Parietal lobe (tissue), 2 donors: ENCODE results near the gene TOMM20. TPM values are rescaled to one million over a fixed set of nuclear protein-coding genes. Genes with fewer than 3 reads are reported as not detected.

Experiments used
- small RNA-seq: library from RNA; depleted of rRNA; stranded (forward); fragments of <200 nt; gene quantifications from one replicate; pipeline ENCODE3, GENCODE V24; 2014; ENCODE audit warnings: low replicate concordance
- total RNA-seq: library from RNA; depleted of rRNA; stranded (reverse); fragments of >200 nt; gene quantifications from one replicate; pipeline ENCODE4 v1.2.3, GENCODE V29; 2014

TOMM20 gene
- total RNA-seq, result 153 TPM

DNA sequence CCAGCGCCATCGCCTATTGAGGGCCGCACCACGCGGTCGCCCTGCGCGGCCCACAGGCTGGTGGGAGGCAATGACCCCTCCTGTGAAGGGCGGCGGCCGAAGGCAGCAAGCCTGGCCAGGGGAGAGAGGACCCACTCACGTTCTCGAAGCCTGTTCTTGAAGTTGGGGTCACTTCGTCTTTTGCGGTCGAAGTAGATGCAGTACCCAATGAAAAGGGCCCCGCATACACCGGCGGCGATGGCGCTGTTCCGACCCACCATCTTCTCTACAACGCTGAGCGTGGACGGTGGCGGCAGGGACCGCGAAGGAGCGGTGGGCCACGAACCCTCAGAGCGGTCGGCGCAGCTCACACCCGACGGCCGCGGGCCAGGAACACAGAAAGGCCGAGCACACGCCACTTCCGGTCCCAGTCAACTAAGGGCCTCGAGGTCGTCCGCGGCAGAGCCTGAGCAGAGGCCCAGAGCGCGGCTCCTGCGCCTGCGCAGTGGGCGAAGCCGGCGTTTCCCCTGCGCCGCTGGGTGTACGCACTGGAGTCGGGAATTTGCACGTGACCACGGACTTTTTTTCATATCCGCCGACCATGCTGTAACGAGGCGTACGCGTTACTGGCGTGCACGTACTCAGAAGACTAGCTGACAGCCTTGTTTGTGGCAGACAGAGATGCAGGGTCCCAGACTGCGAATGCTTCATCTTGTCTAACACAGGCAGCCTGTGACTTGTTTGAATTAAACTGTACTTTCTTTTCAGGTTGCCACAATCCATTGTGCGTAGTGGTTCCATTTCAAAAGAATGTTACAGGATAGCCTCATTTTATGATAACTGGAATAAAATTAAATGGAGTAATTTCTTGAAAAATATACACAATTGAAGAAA, at the start of gene TOMM20:
Gene TOMM20, minus strand, starts transcription at position 382 of the 873 bp plus-strand sequence. Its CDS starts 122 bp downstream, at position 260.

DNA sequence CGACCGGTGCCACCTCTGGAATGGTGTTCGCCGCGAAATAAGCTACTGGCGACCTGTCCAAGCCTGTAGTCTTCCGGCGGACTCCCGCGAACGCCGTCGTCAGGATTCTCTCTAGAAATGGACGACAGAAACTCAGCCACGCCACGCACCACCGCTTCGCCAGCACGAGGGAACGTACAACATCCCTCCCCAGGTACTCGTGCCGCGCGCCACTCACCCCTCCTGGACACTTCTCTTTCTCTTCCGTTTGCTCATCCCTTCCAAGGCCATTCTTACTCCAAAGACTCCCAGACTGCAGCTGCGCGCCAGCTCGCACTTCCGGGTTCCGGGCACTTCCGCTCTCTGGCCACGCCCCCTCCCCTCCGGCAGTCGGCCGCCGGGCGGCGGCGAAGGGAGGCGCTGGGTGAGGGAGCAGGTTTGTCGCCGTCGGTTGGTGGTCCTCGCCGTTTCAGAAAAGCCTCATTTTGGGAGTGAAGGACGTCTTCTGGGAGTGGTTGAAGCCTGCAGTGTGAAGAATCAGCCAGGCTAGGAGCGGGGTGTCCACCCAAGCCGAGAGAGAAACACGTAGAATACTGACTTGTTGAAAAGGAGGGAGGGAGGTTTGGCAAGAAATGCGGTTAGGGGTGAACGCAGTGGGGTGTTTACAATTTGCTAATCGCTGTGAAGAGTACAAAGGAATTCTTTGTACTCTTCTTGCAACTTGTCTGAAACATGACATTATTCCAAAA, 32.5 kb upstream of the TOMM20 start, which contains the start of gene RBM34:
Gene RBM34, minus strand, starts transcription at position 294 of the 728 bp plus-strand sequence. Its CDS starts 24 bp downstream, at position 270.

Small RNA genes lying within 50 kb of the gene (small RNA-seq; reads per million reads assigned to genes)
- gene AL732292.1, result not detected
- 10.0 reads per million, percentile 90 among the genes with 10 or more reads in this experiment for gene SNORA14B

Other genes starting within 250 kb of the TOMM20 start
- 43.5 TPM for gene RBM34, start 32.4 kb upstream of the TOMM20 start, total RNA-seq
- gene ARID4B, start 199.3 kb upstream of the TOMM20 start, total RNA-seq, result 108 TPM
- 21.6 TPM for gene GGPS1, start 199.7 kb upstream of the TOMM20 start, total RNA-seq
- gene TBCE, start 238.6 kb upstream of the TOMM20 start, total RNA-seq, result 48.2 TPM